Glutamatergic neuron (in vitro differentiated cells): ENCODE measurements around the gene IFFO2. TPM values are rescaled to one million over a fixed set of nuclear protein-coding genes. Genes with fewer than 3 reads are reported as not detected.
A peak's percentile ranks its signal among the peaks of the same experiment; 100 is the strongest.

Experiments
- DNase-seq: peaks from one replicate; pipeline ENCODE4 v3.0.0; 2022
- H3K27ac Mint-ChIP-seq: one replicate; pipeline ENCODE4 v1.8.0; 2020; ENCODE audit warnings: mild to moderate bottlenecking, mixed read lengths, inconsistent platforms; ENCODE audit not compliant: unreplicated experiment
- H3K27me3 Mint-ChIP-seq: one replicate; pipeline ENCODE4 v1.8.0; 2020; ENCODE audit warnings: mild to moderate bottlenecking, moderate library complexity, mixed read lengths, inconsistent platforms; ENCODE audit not compliant: unreplicated experiment
- H3K36me3 Mint-ChIP-seq: one replicate; pipeline ENCODE4 v1.8.0; 2020; ENCODE audit warnings: mild to moderate bottlenecking, mixed read lengths, inconsistent platforms; ENCODE audit not compliant: unreplicated experiment
- H3K4me1 Mint-ChIP-seq: one replicate; pipeline ENCODE4 v1.8.0; 2020; ENCODE audit warnings: mild to moderate bottlenecking, low read depth, mixed read lengths, inconsistent platforms; ENCODE audit not compliant: unreplicated experiment
- H3K4me3 Mint-ChIP-seq: one replicate; pipeline ENCODE4 v1.8.0; 2020; ENCODE audit warnings: mild to moderate bottlenecking, mixed read lengths, inconsistent platforms; ENCODE audit not compliant: unreplicated experiment
- H3K9me3 Mint-ChIP-seq: one replicate; pipeline ENCODE4 v1.8.0; 2020; ENCODE audit warnings: mild to moderate bottlenecking, moderate library complexity, mixed read lengths, inconsistent platforms; ENCODE audit not compliant: unreplicated experiment
- CTCF ChIP-seq: fragments of 200-600 bp; sonication (generic); IDR thresholded peaks from one replicate; pipeline ENCODE4 v1.5.0; 2021; ENCODE audit not compliant: partially characterized antibody, unreplicated experiment
- long read RNA-seq: library from polyadenylated mRNA; unstranded; transcript quantifications from one replicate; pipeline ENCODE4 v2.0.0, GENCODE V29; 2020; ENCODE audit not compliant: unreplicated experiment
- total RNA-seq: library from RNA; stranded (reverse); fragmentation: NEBNext Ultra II Directional; extraction: Animal tissue kit (Norgen Biotek cat#: 25700); gene quantifications from one replicate; pipeline ENCODE4 v1.2.1, GENCODE V29; 2021; ENCODE audit not compliant: unreplicated experiment

IFFO2 gene
- total RNA-seq, result 107 TPM
- long read RNA-seq, partial matches to known transcripts, result 0 of 4 reads
- long read RNA-seq, other reads (novel, unspliced or antisense), result 4 of 4 reads

DNA sequence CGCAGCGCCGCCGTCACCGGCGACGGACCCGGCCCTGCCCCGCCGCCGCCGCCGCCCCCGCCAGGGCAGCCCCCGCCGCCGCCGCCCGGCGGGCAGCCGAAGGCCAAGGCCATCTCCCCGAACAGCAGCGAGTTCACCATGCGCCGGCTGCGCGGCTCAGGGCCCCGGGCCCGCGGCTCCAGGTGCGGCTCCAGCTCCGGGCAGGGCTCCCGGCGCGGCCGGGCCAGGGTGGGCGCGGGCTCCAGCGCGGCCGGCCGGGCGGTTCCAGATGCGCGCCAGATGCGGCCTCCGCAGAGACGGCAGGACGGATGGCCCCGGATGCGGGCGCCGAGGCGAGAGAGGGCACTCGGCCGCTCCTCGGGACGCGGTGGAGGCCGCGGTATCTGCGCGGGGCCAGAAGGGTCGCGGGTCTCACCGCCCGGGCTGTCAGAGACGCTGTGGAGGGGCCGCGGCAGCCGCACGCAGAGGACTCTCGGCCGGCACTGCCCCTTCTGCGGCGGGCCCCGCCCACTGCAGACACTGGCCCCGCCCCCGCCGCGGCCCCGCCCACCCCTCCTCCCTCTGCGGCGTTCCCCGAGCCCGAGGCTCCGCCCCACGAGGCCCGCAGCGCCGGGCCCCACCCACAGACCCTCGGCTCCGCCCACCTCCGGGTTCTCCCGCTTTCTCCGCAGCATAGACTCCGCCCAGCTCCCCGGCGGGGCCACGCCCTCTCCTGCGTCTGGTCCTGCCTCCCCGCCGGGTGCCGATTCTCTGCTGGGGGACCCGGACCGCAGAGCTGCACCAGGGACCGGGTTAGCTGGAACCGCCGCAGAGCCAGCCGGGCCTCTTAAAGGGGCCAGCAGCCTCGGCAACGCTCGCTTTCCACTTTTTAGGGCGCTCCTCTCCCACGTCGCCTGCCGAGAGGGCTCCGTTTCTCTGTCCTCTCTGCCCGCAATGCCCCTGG, at the start of gene IFFO2:
Gene IFFO2 (minus strand): TSS at position 484 of the 943 bp plus-strand sequence. CDS start 344 bp downstream, at position 140.
- peaks cover 8% of the 10 kb centered on the region for H3K9me3 Mint-ChIP-seq

DNA sequence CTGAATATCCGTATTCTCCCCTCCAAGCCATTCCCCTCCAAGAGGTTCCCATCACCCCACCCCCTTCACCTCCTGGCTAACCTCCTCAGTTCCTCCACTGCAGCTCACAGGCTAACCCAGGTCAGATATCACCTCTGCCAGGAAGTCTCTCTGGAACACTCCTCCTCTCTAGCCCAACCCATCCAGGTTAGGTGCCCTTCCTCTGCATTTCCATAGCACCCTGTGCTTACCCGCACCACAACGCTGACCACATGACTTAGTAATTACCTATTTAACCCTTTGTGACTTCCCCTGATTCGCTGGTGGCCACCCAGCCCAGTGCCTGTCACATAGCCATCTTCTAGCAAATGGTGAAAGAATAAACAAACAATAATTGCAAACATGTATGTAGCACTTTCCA, 49.5 kb upstream of the IFFO2 start:
- peaks cover 23% of the 10 kb centered on the region for H3K36me3 Mint-ChIP-seq
- no peaks in the 10 kb centered on the region for H3K4me1 Mint-ChIP-seq
- H3K9me3 Mint-ChIP-seq, result peaks cover 4% of the 10 kb centered on the region
- DNase-seq, result no peak
- no peak overlapping the region for H3K27ac Mint-ChIP-seq
- H3K27me3 Mint-ChIP-seq, result no peaks in the 10 kb centered on the region
- H3K4me3 Mint-ChIP-seq, result no peak overlapping the region
- no peak for TF ChIP-seq CTCF

More for the DNA sequence above, at the start of gene IFFO2:
- Mint-ChIP-seq H3K36me3 (peaks cover 6% of the 10 kb centered on the region), H3K27ac (peak within 1 kb of the TSS; percentile 52), H3K4me3 (peak within 1 kb of the TSS; percentile 94), H3K4me1 (peaks cover 19% of the 10 kb centered on the region), H3K27me3 (peaks cover 16% of the 10 kb centered on the region)
- TF ChIP-seq CTCF, result no peak
- DNase-seq, result peak; percentile 99

- Mint-ChIP-seq H3K36me3 (peaks cover 31% of the 10 kb centered on the region), H3K27ac (no peak overlapping the region), H3K9me3 (peaks cover 7% of the 10 kb centered on the region), H3K27me3 (no peaks in the 10 kb centered on the region), H3K4me3 (no peak overlapping the region), H3K4me1 (no peaks in the 10 kb centered on the region)
- DNase-seq, result no peak
- TF ChIP-seq CTCF, result no peak
Observed at GRCh38 chr1:19003371-19004290, 47.2 kb upstream of the IFFO2 start.

DNA sequence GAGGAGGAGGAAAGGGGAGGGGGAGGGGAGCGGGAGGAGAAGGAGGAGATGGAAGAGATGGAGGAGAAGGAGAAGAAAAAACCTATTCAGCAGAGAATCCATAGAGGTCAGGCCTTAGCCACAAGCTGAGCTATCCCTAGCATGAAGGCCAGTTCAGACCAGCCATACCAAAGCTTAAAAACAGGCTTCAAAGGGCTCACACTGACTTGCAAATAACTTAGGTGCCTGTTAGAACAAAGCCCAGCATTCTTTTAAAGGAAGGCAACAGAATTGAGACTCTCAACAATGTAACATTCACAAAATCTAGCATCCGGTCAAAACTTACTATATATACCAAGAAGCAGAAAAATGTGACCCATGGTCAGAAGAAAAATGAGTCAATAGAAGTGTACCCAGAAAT, 43.6 kb upstream of the IFFO2 start:
- no peak for TF ChIP-seq CTCF
- Mint-ChIP-seq H3K9me3 (peaks cover 7% of the 10 kb centered on the region), H3K4me1 (no peaks in the 10 kb centered on the region), H3K27ac (no peak overlapping the region), H3K4me3 (no peak overlapping the region), H3K27me3 (no peaks in the 10 kb centered on the region), H3K36me3 (peaks cover 31% of the 10 kb centered on the region)
- no peak for DNase-seq
